ENCODE data around the gene JARID2.
A peak's percentile ranks its signal among the peaks of the same experiment; 100 is the strongest.

The JARID2 gene

DNA sequence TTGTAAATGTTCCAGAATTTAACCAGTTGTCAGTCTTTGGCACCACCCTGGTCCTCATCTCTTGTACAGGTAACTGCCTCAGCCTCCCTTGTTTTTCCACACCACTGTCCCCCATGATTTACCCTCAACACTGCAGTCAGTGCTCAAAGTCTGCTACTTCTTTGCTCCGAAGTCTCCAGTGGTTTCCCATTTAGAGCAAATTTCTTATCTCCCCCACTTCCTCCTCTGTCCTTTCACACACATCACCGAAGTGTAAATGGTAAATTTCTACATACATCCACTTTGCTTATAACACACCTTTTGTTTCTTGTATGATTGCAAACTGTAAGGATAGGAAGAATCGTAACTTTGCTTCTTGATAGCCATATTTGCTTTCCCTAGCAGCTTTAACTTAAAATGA lies 115.3 kb downstream of the JARID2 start:
- no peak for DNase-seq

DNA sequence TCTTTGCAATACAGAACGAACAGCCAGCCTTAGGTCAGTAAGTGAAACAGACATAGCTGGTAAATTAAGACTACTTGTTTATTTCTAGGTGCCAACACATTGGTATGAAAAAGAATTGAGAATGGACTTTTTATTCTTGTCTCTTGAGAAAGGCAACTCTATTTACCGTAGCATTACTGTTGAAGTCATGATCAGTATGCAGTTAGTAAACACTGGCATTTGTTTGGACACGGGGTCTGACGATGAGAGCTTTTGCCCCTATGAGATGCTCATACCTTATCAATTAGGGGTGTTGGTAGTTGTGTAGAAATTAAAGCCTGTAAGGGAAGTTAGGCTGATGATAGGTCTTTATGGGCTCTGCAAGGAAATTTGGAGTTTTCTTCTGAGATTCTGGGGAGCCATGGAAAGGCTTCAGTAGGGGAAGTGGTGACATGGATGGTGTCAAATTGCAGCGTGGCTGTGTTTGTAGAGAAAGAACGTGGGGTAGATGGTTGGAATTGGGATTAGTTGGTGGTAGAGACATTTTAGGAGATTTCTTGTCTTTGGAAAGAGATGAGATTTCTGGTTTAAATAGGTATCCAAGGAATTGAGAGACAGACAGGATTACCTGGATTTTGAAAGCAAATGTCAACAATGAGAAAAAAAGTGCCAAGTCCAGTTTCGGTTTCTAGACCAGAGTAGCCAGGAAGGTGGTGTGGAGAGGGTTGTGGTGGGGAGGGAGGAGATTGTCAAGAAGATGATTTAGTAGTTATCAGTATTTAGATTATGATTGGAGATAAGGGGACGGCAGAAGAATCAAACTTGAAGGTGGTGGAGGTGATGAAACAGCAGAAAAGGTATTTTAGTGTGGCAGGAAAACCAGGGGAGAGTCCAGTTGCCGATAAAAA lies 116.6 kb downstream of the JARID2 start:
- no peak for DNase-seq

GRCh38 chr6:15363164-15363522 lies 117.3 kb downstream of the JARID2 start:
- no peak for DNase-seq

GRCh38 chr6:15363523-15364400 lies 117.9 kb downstream of the JARID2 start:
- no peak for DNase-seq

DNA sequence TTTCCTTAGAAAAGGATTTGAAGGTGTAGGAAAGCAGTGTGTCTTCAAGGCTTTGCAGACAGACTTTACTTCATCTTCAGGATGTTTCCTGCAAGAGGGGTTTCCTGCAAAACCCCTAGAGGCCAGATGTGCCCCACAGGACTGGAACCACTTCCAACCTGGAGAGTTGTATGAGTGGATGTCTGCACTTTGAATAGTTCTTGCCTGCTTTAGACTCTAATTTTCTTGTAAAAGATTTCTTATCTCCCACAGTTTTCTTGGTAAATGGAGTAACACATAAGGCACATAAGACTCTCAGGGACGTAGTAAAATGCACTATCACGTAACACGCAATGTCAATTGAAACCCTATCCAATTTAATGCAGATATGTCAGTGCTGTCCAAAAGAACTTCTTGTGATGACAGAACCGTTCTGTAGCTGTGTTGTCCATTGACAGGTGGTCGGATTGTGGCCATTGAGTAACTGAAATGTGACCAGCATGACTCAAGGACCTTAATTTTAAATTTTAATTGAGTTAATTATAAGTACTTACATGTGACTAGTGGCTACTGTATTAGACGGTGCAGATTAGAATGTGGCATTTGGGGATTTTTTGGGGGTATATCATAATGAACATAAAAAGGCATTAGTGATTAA lies 118.7 kb downstream of the JARID2 start:
- DNase-seq, result no peak

GRCh38 chr6:15365273-15365687 lies 119.4 kb downstream of the JARID2 start:
- peak; percentile 14 for DNase-seq

GRCh38 chr6:15366003-15366535 lies 120.2 kb downstream of the JARID2 start:
- no peak for DNase-seq

GRCh38 chr6:15366879-15367278 lies 121.0 kb downstream of the JARID2 start:
- DNase-seq, result no peak

DNA sequence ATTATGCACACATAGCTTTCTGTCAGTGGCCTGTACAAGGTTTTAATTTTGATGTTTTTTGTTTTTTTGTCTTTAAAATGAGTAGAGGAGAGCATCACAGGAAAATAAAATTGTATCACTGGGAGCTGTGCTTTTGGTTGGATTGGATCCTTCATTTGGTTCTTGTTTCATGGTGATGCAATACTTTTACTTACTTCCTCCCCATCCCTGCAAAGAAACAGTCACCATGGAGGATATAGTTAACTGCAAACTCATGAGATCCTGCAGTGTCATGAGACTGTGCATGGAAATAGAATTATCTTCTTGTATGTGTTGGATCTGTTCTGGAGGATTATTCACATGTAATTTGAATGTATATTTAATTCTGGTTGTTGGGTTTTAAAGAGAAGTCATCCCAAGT lies 122.3 kb downstream of the JARID2 start:
- DNase-seq, result no peak

- DNase-seq, result no peak
Measured at GRCh38 chr6:15368873-15369272, 123.0 kb downstream of the JARID2 start.

DNA sequence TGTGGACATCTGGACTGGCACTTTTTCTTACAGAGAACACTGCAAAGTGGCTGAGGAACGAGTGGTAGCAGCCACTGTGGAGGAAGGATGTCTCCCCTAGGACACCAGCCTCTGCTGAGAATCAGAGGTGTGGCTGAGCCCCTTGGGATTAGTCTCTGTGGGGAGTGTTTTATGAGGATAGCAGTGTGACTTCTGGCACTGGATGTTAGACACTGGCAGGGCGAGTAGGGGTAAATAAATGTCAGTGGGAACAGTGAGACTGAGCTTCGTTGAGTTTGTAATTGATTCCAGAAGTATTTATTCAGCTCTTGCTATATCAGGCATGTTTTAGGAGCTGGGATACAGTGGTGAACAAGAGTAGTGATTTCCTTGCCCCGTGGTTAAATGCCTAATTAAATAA lies 124.0 kb downstream of the JARID2 start:
- no peak for DNase-seq

DNA sequence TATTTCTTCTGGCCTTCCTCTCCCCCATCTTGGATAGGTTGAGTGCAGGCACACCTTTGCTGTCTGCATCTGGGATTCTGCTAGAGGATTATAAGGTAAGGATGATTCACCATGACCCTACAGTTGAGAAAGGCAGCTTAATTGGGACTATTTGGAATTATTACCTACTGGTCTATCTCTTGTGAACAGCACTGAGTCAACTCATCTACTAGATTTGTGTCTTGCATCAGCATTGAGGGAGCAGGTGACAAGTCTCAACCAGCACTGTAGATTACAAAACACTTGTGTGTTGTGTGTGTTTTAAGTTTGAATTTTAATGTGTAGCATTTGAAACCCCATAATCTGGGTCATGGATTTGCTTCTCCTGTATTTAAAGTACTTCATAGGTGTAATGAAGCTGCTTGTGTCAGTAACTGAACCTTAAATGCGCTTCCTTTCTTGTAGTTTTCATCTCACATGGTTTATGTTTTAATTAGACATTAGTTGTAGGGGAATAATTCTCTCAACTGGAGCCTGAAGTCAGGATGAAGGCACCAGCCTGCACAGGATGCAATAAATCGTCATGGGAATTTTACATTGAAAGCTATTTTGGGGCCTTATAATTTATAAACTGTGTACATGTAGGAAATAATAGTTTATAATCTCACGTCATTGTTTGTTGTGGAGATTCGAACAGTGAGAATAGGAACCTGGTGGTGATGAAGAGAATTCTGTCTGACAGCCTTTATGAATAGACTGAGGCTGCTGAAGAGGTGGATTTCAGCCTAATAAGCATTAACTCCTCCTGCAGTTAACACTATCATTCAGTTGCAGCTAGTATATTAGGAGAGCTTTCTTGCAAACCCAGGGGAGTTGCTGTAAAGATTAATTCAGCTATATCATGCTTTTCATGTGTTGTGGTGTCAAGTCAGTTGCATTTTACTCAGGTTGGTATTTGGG lies 125.1 kb downstream of the JARID2 start:
- DNase-seq, result no peak

DNA sequence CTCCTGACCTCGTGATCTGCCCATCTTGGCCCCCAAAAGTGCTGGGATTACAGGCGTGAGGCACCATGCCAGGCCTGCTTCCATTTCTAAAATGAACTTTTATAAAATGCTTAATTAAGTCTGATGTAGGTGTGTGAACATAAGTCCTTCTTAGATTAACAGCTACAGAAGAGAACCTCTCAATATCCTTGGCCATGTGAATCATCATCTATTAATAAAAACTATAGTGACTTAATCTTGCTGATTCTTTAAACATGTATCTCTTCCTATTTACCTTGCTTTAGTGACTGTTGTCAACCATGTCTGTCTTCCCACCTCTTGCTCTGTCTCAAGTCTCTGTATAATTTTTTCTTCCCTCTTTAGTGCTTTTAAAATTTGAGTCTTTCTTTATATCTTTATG lies 127.1 kb downstream of the JARID2 start:
- no peak for DNase-seq

GRCh38 chr6:15374119-15374518 lies 128.2 kb downstream of the JARID2 start:
- DNase-seq, result no peak

DNA sequence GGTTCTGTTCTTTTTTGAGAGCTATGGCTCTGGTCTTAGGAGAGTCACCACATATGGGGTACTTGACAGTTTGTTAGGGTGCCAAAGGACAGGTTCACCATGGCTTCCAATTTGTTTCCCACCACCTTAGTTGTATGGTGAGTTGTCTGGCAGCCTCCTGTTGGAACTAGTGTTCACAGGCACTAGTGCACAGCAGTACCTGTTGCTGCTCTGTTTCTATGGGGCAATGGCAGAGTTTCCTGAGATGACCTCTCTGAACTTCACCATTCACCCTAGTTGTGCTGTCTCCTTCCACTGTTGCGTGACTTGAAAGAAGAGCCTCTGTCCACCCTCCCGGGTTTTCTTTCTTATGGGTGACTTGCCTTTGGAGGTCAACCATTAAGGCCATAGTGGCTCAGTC lies 129.1 kb downstream of the JARID2 start:
- no peak for DNase-seq

GRCh38 chr6:15375638-15376290 lies 129.9 kb downstream of the JARID2 start:
- no peak for DNase-seq

- no peak for DNase-seq
Measured at GRCh38 chr6:15376900-15377487, 131.1 kb downstream of the JARID2 start.

GRCh38 chr6:15378272-15378671 lies 132.4 kb downstream of the JARID2 start:
- no peak for DNase-seq

DNA sequence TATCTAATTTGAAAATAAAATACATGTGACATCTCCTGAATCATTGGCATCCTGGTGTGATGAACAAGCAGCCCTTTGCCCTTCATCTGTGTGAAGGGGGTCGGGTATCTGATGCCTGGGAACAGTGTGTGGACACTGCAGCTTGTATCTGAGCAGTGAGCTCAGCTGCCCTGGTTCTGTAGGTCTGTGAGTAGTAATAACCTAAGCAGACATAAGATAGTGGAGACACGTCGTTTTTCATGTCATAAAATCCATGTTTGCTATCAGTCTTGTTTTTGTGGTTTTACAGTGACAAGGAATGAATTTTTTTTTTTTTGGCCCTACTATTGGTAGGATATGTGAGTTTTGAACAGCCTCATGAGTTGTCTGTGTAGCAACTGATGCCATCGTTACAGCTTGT lies 133.0 kb downstream of the JARID2 start:
- no peak for DNase-seq

- DNase-seq, result no peak
Measured at GRCh38 chr6:15380351-15380750, 134.5 kb downstream of the JARID2 start.

DNA sequence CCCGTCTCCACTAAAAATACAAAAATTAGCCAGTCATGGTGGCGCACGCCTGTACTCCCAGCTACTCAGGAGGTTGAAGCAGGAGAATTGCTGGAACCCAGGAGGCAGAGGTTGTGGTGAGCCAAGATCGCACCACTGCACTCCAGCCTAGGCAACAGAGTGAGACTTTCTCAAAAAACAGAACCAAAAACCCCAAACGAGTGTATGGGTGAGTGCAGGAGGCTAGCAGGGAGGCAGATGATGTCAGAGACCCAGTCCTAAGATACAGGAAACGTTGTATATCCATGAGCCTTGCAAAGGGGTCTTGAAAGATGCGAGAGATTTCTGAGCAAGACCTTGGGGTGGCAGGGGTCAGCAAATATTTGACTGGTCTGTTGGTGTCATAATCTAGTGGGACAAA lies 136.2 kb downstream of the JARID2 start:
- no peak for DNase-seq
